ENCODE data around the gene LYZ.

- TF ChIP-seq, protein P1, sequence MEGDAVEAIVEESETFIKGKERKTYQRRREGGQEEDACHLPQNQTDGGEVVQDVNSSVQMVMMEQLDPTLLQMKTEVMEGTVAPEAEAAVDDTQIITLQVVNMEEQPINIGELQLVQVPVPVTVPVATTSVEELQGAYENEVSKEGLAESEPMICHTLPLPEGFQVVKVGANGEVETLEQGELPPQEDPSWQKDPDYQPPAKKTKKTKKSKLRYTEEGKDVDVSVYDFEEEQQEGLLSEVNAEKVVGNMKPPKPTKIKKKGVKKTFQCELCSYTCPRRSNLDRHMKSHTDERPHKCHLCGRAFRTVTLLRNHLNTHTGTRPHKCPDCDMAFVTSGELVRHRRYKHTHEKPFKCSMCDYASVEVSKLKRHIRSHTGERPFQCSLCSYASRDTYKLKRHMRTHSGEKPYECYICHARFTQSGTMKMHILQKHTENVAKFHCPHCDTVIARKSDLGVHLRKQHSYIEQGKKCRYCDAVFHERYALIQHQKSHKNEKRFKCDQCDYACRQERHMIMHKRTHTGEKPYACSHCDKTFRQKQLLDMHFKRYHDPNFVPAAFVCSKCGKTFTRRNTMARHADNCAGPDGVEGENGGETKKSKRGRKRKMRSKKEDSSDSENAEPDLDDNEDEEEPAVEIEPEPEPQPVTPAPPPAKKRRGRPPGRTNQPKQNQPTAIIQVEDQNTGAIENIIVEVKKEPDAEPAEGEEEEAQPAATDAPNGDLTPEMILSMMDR (optimal IDR thresholded peaks at IDR 0.05 in 1 of 3, IDR thresholded peaks at IDR 0.05 in 1 of 3, conservative IDR thresholded peaks at IDR 0.05 in 1 of 3; ENCODE audit: extremely low read depth in 1 of 3, insufficient read depth in 2 of 3, low read length in 3 of 3), result no peak
- TF ChIP-seq EZH2 (IDR thresholded peaks at IDR 0.05; ENCODE audit: low read length), result no peak
Measured at GRCh38 chr12:69345077-69345476, 3.1 kb upstream of the LYZ start.

Data from keratinocyte (primary cell).